GM18526 (cell line): ENCODE data around the gene PLB1.

Experiments used
- POLR2A ChIP-seq: IDR thresholded peaks from 3 replicates; pipeline ENCODE4 v1.6.1; 2011; ENCODE audit not compliant: insufficient read length; ENCODE audit errors: extremely low read depth

PLB1 gene

GRCh38 chr2:28608500-28609424 lies 112.9 kb downstream of the PLB1 start:
- no peak for TF ChIP-seq POLR2A

GRCh38 chr2:28610583-28611201 lies 114.8 kb downstream of the PLB1 start:
- no peak for TF ChIP-seq POLR2A

- no peak for TF ChIP-seq POLR2A
Measured at GRCh38 chr2:28612131-28612812, 116.4 kb downstream of the PLB1 start.

GRCh38 chr2:28613186-28613585 lies 117.3 kb downstream of the PLB1 start:
- TF ChIP-seq POLR2A: no peak

- no peak for TF ChIP-seq POLR2A
Measured at GRCh38 chr2:28613633-28614501, 118.0 kb downstream of the PLB1 start.

- no peak for TF ChIP-seq POLR2A
Measured at GRCh38 chr2:28615706-28616105, 119.8 kb downstream of the PLB1 start.

- no peak for TF ChIP-seq POLR2A
Measured at GRCh38 chr2:28616396-28616999, 120.6 kb downstream of the PLB1 start.

GRCh38 chr2:28617502-28618184 lies 121.8 kb downstream of the PLB1 start:
- no peak for TF ChIP-seq POLR2A

- no peak for TF ChIP-seq POLR2A
Measured at GRCh38 chr2:28618221-28619141, 122.6 kb downstream of the PLB1 start.

- TF ChIP-seq POLR2A: no peak
Measured at GRCh38 chr2:28619213-28620196, 123.6 kb downstream of the PLB1 start.

- no peak for TF ChIP-seq POLR2A
Measured at GRCh38 chr2:28620291-28620793, 124.5 kb downstream of the PLB1 start.

GRCh38 chr2:28620801-28621171 lies 124.9 kb downstream of the PLB1 start:
- TF ChIP-seq POLR2A: no peak
